IPS-18c (cell line): ENCODE measurements around the gene C16orf54.
"Not testable (repeated sequence)": the region's sequence is repeated elsewhere in the genome, so short reads cannot be mapped to it uniquely, and the experiment has no call there.

Experiments
- H3K4me3 ChIP-seq: 2 replicates; pipeline ENCODE4 v1.7.0; 2013; ENCODE audit warnings: low read depth, mild to moderate bottlenecking, low read length, moderate library complexity; ENCODE audit not compliant: insufficient read depth
- H3K9me3 ChIP-seq: one replicate; pipeline ENCODE4 v1.6.1; 2013; ENCODE audit warnings: mild to moderate bottlenecking, low read length, moderate library complexity; ENCODE audit not compliant: control insufficient read depth, insufficient read depth

C16orf54 gene, protein sequence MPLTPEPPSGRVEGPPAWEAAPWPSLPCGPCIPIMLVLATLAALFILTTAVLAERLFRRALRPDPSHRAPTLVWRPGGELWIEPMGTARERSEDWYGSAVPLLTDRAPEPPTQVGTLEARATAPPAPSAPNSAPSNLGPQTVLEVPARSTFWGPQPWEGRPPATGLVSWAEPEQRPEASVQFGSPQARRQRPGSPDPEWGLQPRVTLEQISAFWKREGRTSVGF

DNA sequence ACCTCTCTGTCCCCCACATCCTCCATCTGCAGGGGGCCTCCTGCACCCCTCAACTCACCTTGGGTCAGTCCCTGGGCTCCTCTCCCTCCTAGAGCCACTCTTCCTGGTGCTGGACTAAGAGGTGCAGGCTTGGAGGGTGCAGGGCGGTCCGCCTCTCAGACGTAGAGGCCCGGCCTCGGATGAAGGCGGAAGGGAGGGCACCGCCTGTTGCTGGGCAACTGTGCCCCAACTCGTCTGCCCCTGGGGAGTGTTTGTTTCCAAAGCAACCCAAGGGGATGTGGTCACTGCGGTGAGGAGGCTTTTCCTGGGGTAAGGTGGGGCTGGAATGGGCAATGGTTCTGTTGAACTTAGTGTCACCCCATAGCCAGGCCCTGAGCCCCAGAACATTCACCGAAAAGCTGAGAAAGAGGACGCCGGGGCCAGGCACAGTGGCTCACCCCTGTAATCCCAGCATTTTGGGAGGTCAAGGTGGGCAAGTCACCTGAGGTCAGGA, at the start of gene C16orf54:
Gene C16orf54 (minus strand): TSS at position 138 of the 493 bp plus-strand sequence. CDS start 1,039 bp downstream, outside the sequence.
- no peak within 1 kb of the TSS for H3K4me3 ChIP-seq
- H3K9me3 ChIP-seq, result peaks cover 3% of the 10 kb centered on the region

DNA sequence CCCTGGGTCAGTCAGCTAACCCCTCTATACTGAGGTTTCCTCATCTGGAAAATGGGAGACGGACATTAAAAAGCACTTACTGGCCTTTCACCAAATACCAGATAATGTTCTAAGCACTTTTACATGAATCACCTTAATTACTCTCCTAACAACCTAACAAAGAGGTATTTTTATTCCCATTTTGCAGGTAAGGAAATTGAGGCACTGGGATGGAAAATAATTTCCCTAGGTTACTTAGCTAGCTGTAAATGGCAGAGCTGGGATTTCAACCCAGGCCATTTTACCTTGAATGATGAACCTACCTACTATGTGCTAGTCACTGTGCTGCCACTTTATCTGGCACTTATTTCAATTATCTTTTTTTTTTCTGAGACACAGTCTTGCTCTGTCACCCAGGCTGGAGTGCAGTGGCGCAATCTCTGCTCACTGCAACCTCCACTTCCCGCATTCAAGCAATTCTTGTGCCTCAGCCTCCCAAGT, 48.5 kb upstream of the C16orf54 start:
- H3K9me3 ChIP-seq, result no peaks in the 10 kb centered on the region
- no peak overlapping the region for H3K4me3 ChIP-seq

- H3K4me3 ChIP-seq, result not testable (repeated sequence)
Observed at GRCh38 chr16:29793153-29793552, 47.4 kb upstream of the C16orf54 start.

GRCh38 chr16:29791845-29792807, 46.3 kb upstream of the C16orf54 start:
- Histone ChIP-seq H3K4me3 (peak overlapping the region; percentile 86), H3K9me3 (no peaks in the 10 kb centered on the region)

More at GRCh38 chr16:29793153-29793552, 47.4 kb upstream of the C16orf54 start:
- H3K9me3 ChIP-seq, result not testable (repeated sequence)

- H3K9me3 ChIP-seq, result no peaks in the 10 kb centered on the region
Observed at GRCh38 chr16:29790949-29791844, 45.4 kb upstream of the C16orf54 start.

DNA sequence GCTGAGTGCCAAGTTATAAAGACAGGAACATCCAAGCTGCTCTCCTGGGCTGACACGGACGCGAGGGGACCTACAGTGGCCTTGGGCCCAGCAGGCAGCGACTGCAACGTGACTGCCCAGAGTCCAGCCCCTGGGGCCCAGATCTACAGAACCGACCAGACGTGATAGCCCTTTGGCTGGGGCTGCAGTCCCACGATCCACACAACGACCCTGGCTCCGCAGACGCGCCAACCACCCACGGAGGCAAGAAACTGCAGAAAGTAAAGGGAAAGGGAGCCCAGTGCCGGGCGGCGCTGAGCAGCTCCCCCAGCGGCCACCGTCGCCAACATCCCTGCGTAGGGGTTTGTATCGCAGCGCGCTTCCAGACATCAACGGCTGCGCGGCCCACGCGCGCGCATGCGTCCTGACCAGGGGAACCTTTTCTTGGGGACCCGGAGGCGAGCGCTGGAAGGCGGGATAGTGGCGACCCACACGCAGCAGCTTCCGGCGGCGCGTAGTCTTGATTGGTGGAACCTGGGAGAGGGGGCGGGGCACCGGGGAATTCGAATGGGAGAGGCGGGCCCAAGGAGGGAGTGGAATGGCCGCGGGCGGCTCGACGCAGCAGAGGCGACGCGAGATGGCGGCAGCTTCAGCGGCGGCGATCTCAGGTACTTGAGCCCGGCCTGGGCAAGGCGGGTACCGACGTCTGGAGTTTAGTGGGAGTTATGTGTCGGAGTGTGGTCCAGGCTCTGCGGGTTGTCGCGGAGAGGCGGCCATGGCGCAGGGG, 44.6 kb upstream of the C16orf54 start, which contains the start of gene KIF22:
Gene KIF22 (plus strand): TSS at position 569 of the 766 bp plus-strand sequence. CDS start 9 bp downstream, at position 578.
- H3K4me3 ChIP-seq, result peak within 1 kb of the TSS; percentile 86

More at GRCh38 chr16:29790949-29791844, 45.4 kb upstream of the C16orf54 start:
- peak overlapping the region; percentile 86 for H3K4me3 ChIP-seq

GRCh38 chr16:29789775-29790182, 44.0 kb upstream of the C16orf54 start:
- no peaks in the 10 kb centered on the region for H3K9me3 ChIP-seq
- peak overlapping the region; percentile 77 for H3K4me3 ChIP-seq

More for the DNA sequence above, 44.6 kb upstream of the C16orf54 start, which contains the start of gene KIF22:
- no peaks in the 10 kb centered on the region for H3K9me3 ChIP-seq

DNA sequence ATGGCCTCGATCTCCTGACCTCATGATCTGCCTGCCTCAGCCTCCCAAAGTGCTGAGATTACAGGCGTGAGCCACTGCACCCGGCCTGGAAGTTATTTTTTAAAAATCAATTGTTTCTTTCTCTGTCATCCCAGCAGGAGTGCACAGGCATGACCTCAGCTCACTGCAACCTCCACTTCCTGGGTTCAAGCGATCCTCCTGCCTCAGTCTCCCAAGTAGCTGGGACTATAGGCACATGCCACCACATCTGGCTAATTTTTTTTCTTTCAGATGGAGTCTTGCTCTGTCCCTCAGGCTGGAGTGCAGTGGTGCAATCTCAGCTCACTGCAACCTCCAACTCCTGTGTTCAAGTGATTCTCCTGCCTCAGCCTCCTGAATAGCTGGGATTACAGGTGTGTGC, 41.4 kb upstream of the C16orf54 start:
- H3K9me3 ChIP-seq, H3K4me3 ChIP-seq: not testable (repeated sequence)

DNA sequence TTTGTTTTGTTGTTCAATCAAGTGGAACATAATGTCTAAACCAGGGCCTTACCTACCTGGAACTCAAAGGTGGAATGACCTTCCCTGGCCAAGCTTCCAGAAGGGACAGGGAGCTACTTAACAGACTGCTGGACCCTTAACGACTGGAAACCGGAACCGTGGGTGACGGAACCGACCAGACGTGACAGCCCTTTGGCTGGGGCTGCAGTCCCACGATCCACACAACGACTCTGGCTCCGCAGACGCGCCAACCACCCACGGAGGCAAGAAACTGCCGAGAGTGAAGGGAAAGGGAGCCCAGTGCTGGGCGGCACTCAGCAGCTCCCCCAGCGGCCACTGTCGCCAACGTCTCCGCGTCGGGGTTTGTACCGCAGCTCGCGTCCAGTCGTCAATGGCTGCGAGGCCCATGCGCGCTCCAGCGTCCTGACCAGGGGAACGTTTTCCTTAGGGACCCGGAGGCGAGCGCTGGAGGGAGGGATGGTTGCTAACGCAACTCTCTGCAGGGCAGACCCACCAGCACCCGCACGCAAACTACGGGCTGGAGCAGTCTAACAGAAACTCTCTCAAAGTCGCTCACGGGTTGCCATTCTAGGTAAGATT, 39.2 kb upstream of the C16orf54 start:
- Histone ChIP-seq H3K9me3 (no peaks in the 10 kb centered on the region), H3K4me3 (peak overlapping the region; percentile 17; the same call in 1 of the 2 replicates)

DNA sequence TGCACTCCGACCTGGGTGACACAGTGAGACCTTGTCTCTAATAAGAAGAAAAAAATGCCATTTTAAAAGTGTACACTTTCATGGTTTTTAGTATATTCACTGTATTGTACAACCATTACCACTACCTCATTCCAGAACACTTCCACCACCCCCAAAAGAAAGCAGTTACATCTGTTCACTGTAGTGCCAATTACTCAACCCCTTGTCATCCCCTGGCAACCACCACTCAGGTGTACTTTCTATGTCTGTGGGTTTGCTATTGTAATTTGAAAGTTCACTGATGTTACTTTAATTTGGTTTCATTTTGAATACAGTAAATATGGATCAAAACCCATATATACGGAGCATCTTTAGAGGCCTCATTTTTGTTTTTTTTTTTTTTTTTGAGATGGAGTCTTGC, 38.4 kb upstream of the C16orf54 start:
- H3K9me3 ChIP-seq, result no peaks in the 10 kb centered on the region
- H3K4me3 ChIP-seq, result no peak overlapping the region

DNA sequence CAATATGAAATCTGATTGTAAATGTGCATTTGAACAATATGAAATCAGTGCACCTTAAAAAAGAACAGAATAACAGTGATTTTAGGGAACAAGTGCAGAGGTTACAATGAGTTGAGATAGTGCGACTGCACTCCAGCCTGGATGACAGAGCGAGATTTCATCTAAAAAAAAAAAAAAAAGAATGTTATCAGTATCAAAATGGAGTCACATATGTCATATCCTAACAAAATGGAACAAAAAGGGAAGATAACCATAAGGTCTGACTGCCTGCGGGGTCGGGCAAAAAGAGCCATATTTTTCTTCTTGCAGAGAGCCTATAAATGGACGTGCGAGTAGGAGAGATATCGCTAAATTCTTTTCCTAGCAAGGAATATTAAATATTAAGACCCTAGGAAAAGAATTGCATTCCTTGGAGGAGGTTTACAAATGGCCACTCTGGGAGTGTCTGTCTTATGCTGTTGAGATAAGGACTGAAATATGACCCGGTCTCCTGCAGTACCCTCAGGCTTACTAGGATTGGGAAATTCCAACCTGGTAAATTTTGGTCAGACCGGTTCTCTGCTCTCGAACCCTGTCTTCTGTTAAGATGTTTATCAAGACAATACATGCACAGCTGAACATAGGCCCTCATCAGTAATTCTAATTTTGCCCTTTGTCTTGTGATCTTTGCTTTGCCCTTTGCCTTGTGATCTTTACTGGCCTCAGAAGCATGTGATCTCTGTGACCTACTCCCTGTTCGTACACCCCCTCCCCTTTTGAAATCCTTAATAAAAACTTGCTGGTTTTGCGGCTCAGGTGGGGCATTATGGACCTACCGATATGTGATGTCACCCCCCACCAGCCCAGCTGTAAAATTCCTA, 37.5 kb upstream of the C16orf54 start:
- H3K9me3 ChIP-seq, H3K4me3 ChIP-seq: not testable (repeated sequence)

DNA sequence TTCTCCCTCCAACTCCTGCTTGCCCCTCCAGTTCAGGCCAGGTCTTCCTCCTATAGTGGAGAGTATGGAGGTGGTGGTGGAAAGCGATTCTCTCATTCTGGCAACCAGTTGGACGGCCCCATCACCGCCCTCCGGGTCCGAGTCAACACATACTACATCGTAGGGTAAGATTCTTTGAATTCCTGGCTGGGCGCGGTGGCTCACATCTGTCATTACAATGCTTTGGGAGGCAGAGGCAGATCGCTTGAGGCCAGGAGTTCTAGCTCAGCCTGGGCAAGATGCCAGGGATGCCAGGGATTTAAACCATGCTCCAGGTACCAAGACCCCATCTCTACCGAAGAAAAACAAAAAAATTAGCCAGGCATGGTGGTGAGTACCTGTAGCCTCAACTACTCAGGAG, 33.7 kb upstream of the C16orf54 start:
- H3K4me3 ChIP-seq, result no peak overlapping the region
- H3K9me3 ChIP-seq, result no peaks in the 10 kb centered on the region

DNA sequence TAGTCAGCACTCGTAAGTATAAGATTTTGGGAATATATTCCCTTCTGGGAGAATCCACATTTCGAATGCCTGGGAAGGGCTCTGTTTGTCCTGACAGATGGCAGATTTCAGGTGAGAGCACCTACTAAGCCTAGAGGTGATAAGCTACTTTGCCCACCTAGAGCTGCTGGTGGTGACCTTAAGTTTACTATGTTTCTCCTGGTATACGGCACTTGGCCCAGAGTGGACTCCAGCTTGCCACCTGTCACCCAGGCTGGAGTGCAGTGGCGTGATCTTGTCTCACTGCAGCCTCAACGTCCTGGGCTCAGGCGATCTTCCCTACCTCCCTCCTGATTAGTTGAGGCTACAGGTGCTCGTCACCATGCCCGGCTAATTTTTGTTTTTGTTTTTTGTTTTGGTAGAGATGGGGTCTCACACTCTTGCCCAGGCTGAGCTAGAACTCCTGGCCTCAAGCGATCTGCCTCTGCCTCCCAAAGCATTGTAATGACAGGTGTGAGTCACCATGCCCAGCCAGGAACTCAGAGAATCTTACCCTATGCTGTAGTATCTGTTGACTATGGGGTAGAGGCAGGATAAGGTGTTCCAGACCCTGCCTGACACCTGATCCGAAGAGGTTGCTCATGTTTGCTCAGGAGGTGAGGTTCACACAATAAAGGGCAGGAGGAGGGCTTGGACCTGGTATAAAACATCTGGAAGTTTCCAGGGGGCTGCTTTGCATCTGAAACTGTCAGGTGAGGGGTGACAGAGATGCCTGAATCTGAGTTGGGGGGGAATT, 32.0 kb upstream of the C16orf54 start, which contains the start of gene ZG16:
Gene ZG16 (plus strand): TSS at position 681 of the 775 bp plus-strand sequence. CDS start 1,011 bp downstream, outside the sequence.
- H3K4me3 ChIP-seq, result no peak within 1 kb of the TSS
- H3K9me3 ChIP-seq, result no peaks in the 10 kb centered on the region

DNA sequence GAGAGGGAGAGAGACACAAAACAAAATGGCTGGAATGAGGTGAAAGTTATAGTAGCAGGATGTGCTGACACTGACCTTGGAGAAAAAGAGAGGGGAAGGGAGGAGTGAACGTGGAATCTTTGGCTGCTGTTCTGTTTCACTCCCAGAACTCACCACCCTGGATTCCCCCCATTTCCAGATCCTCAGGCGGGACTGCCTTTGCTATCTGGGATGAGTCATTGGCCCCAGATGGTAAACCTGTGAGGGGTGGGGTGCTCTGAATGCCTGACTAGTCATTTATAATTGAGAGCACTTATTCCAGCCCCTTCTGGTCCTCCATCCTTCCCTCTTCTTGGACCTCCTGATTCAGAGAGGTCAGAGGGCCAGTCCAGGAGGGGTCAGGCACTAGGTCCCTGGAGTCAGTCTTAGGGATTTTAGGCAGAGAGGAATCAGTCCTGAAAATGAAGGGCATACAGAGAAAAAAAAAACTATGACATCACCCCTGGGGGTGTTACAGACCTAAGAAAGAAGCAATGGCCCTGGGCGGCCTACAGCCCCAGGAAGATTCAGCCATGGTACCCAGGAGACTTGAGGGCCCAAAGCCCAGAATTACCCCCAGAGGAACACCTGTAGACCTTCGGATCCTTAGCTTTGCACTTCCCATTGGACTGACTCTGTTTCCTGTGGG, 30.1 kb upstream of the C16orf54 start:
- no peaks in the 10 kb centered on the region for H3K9me3 ChIP-seq
- no peak overlapping the region for H3K4me3 ChIP-seq
